Prostate gland (tissue), 2 donors: ENCODE data around the gene ZBTB44. TPM values are rescaled to one million over a fixed set of nuclear protein-coding genes. Genes with fewer than 3 reads are reported as not detected.
"Not testable (repeated sequence)": the region's sequence is repeated elsewhere in the genome, so short reads cannot be mapped to it uniquely, and the experiment has no call there.

Experiments used
- DNase-seq: peaks from one replicate; pipeline ENCODE4 v3.0.0-alpha.2; 2019; ENCODE audit warnings: low spot score
- H3K27ac ChIP-seq, 2 donors: fragments of 200-600 bp; sonication (generic); 2 replicates each; pipeline ENCODE4 v1.5.1; 2017 to 2019
- H3K27me3 ChIP-seq: fragments of 200-600 bp; sonication (generic); replicated peaks from 2 replicates; pipeline ENCODE4 v1.5.1; 2019; ENCODE audit not compliant: insufficient read depth
- H3K36me3 ChIP-seq, 2 donors: fragments of 200-600 bp; sonication (generic); 1 replicate in 1 of 2; 2 replicates in 1 of 2; pipeline versions ENCODE4 v1.5.1 to v1.8.1; 2017 to 2019
- H3K4me1 ChIP-seq: fragments of 200-600 bp; sonication (generic); replicated peaks from 2 replicates; pipeline ENCODE4 v1.5.1; 2019
- H3K4me3 ChIP-seq, 2 donors: fragments of 200-600 bp; sonication (generic); 2 replicates each; pipeline ENCODE4 v1.5.1; 2017 to 2019
- H3K9me3 ChIP-seq: fragments of 200-600 bp; sonication (generic); 2 replicates; pipeline ENCODE4 v1.5.1; 2017
- CTCF ChIP-seq, 4 experiments: fragments of 200-600 bp in 2 of 4; fragments of 450-650 bp in 2 of 4; sonication (generic) in 2 of 4; IDR thresholded peaks; 1 replicate in 3 of 4; 2 replicates in 1 of 4; pipeline ENCODE4 v1.5.1; 2016 to 2019; ENCODE audit warnings: antibody characterized with exemption in 4 of 4, mild to moderate bottlenecking in 2 of 4, moderate library complexity in 2 of 4
- POLR2A ChIP-seq: fragments of 450-650 bp; IDR thresholded peaks from one replicate; pipeline ENCODE4 v1.6.1; 2016; ENCODE audit warnings: antibody characterized with exemption, mild to moderate bottlenecking
- POLR2AphosphoS5 ChIP-seq: sonication (generic); formaldehyde crosslinking; IDR thresholded peaks from one replicate; pipeline ENCODE4 v1.6.1; 2017; ENCODE audit warnings: antibody characterized with exemption
- WGBS: methylation state at CpG from one replicate; pipeline ENCODE4 v1.1.5; 2018; 5-methylcytosine and 5-hydroxymethylcytosine counted together
- intact Hi-C: fragments of 100-400 bp; cut with DNase I; formaldehyde crosslinking; loops from one replicate; pipeline ENCODE4 v1.14.2; 2022
- total RNA-seq, 2 donors: library from RNA; depleted of rRNA; stranded (reverse); fragments of >200 nt; gene quantifications; one replicate each; pipeline ENCODE4 v1.1.0, GENCODE V29; 2016

The ZBTB44 gene
- total RNA-seq, 2 donors from 2014 or later = 35.9 to 80.3 TPM

GRCh38 chr11:130262424-130262823, 52.3 kb downstream of the ZBTB44 start:
- H3K9me3 ChIP-seq = no peaks in the 10 kb centered on the region
- no peak overlapping the region for H3K27ac ChIP-seq
- TF ChIP-seq POLR2A (no peak), POLR2AphosphoS5 (no peak), CTCF (IDR thresholded peaks at IDR 0.05) (no peak)
- H3K36me3 ChIP-seq = no peaks in the 10 kb centered on the region
- no peak for DNase-seq
- no peaks in the 10 kb centered on the region for H3K27me3 ChIP-seq
- 55% methylated on average over 4 of the region's 4 CpGs for WGBS
- H3K4me1 ChIP-seq = no peaks in the 10 kb centered on the region
- H3K4me3 ChIP-seq = no peak overlapping the region
- intact Hi-C loops = no loop called here

GRCh38 chr11:130261571-130261970, 53.1 kb downstream of the ZBTB44 start:
- Histone ChIP-seq H3K4me3 (no peak overlapping the region), H3K9me3 (no peaks in the 10 kb centered on the region), H3K27me3 (no peaks in the 10 kb centered on the region), H3K36me3 (no peaks in the 10 kb centered on the region), H3K27ac (no peak overlapping the region), H3K4me1 (no peaks in the 10 kb centered on the region)
- no peak for TF ChIP-seq POLR2A
- no peak for TF ChIP-seq CTCF (IDR thresholded peaks at IDR 0.05)
- no peak for TF ChIP-seq POLR2AphosphoS5
- 85% methylated on average over 5 of the region's 5 CpGs for WGBS
- intact Hi-C loops = no loop called here
- no peak for DNase-seq

GRCh38 chr11:130260742-130261141, 54.0 kb downstream of the ZBTB44 start:
- no peaks in the 10 kb centered on the region for H3K9me3 ChIP-seq
- TF ChIP-seq POLR2A = no peak
- no peak for TF ChIP-seq POLR2AphosphoS5
- H3K4me3 ChIP-seq = no peak overlapping the region
- H3K27ac ChIP-seq = no peak overlapping the region
- intact Hi-C loops = no loop called here
- H3K36me3 ChIP-seq = no peaks in the 10 kb centered on the region
- no peaks in the 10 kb centered on the region for H3K27me3 ChIP-seq
- DNase-seq = no peak
- 90% methylated on average over 6 of the region's 6 CpGs for WGBS
- H3K4me1 ChIP-seq = no peaks in the 10 kb centered on the region

GRCh38 chr11:130260080-130260627, 54.6 kb downstream of the ZBTB44 start:
- intact Hi-C loops = no loop called here
- no peak overlapping the region for H3K27ac ChIP-seq
- no peaks in the 10 kb centered on the region for H3K36me3 ChIP-seq
- TF ChIP-seq CTCF (IDR thresholded peaks at IDR 0.05) = no peak
- no peak for TF ChIP-seq POLR2A
- TF ChIP-seq POLR2AphosphoS5 = no peak
- 98% methylated on average over 2 of the region's 2 CpGs for WGBS
- H3K27me3 ChIP-seq = no peaks in the 10 kb centered on the region
- H3K4me3 ChIP-seq = no peak overlapping the region
- no peaks in the 10 kb centered on the region for H3K9me3 ChIP-seq
- no peak for DNase-seq
- H3K4me1 ChIP-seq = no peaks in the 10 kb centered on the region

GRCh38 chr11:130251763-130252162, 63.0 kb downstream of the ZBTB44 start:
- H3K27me3 ChIP-seq, H3K9me3 ChIP-seq, H3K4me1 ChIP-seq, H3K4me3 ChIP-seq, intact Hi-C loops, DNase-seq, H3K27ac ChIP-seq, H3K36me3 ChIP-seq: not testable (repeated sequence)
- 86% methylated on average over 1 of the region's 1 CpG for WGBS

- H3K4me1 ChIP-seq, H3K27ac ChIP-seq, H3K4me3 ChIP-seq, H3K36me3 ChIP-seq, H3K9me3 ChIP-seq, DNase-seq, intact Hi-C loops, H3K27me3 ChIP-seq: not testable (repeated sequence)
- 89% methylated on average over 5 of the region's 5 CpGs for WGBS
These were observed 64.8 kb downstream of the ZBTB44 start for GRCh38 chr11:130249929-130250328.
